NT2/D1 (cell line): ENCODE measurements around the gene TMED10.

Experiments used
- YY1 ChIP-seq: IDR thresholded peaks from 2 replicates; pipeline ENCODE4 v1.6.1; 2011; ENCODE audit not compliant: insufficient read length, insufficient read depth
- ZNF274 ChIP-seq: IDR thresholded peaks from 2 replicates; pipeline ENCODE4 v1.6.1; 2011; ENCODE audit warnings: mild to moderate bottlenecking, low read depth, low read length

DNA sequence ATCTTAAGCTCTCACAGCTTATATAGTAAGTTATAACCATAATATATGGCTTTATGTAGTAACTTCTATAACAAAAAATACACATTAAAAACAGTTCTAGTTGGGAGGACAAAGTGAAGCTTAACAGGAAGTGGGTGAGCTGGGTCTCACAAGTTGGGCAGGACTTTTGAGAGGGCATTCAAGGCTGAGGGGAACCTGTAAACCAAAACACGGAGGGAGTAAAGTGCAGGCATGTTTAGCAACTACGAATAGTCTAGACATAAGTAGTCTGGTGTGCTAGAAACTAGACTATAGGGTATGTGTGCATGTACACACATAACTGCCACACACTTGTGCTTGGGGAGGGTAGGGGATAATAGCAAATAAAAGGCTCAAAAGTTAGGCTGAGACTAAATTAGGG, 35.4 kb downstream of the TMED10 start:
- TF ChIP-seq ZNF274 (no peak), YY1 (no peak)
